ENCODE results near the gene PURA. TPM values are rescaled to one million over a fixed set of nuclear protein-coding genes. Genes with fewer than 3 reads are reported as not detected.

The PURA gene
- total RNA-seq, result 20.3 TPM

DNA sequence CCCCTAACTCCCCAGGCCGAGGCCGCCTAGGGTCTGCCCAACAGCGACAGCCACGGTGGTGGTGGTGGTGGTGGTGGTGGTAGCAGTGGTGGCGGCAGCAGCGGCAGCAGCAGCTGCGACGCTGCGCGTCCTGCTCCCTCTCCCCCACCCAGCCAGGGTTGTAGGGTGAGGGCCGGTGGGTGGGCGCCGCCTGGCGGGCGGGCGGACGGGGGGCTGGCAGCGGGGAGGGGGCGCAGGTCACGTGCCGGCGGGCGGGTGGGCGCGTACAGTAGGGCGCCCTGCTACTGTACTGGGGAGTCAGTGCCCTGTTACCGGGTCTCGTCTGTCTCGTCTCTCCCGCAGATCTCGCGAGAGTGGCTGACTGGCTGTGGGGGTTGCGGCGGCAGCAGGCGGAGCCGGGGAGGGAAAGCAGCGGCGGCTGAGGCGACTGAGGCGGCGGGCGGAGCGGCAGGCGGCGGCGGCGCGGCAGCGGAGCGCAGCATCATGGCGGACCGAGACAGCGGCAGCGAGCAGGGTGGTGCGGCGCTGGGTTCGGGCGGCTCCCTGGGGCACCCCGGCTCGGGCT is at the start of gene PURA:
TSS of gene PURA (plus strand) at position 411 of the 565 bp plus-strand sequence. CDS start at position 484, 73 bp downstream.

DNA sequence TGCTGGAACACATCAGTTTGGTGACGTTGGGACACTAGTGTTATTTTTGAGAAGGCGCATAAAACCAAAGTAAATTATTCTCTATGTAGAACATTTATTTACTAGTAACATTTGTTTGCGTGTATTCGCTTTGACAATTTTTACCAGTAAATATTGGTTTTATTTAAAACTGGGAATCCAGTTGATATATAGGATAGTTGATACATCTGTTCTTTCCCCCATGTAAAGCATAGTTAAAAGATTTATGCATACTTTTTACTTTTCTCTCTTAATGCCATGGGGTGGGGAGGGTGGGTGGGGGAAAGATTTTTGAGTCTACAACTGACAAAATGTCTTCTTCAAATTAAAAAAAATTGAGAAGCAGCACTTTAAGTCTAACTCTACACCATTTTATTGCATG is 11.7 kb downstream of the PURA start, which contains the start of gene IGIP:
TSS of gene IGIP (plus strand) at position 301 of the 400 bp plus-strand sequence. CDS start 2,540 bp downstream, outside the sequence.

DNA sequence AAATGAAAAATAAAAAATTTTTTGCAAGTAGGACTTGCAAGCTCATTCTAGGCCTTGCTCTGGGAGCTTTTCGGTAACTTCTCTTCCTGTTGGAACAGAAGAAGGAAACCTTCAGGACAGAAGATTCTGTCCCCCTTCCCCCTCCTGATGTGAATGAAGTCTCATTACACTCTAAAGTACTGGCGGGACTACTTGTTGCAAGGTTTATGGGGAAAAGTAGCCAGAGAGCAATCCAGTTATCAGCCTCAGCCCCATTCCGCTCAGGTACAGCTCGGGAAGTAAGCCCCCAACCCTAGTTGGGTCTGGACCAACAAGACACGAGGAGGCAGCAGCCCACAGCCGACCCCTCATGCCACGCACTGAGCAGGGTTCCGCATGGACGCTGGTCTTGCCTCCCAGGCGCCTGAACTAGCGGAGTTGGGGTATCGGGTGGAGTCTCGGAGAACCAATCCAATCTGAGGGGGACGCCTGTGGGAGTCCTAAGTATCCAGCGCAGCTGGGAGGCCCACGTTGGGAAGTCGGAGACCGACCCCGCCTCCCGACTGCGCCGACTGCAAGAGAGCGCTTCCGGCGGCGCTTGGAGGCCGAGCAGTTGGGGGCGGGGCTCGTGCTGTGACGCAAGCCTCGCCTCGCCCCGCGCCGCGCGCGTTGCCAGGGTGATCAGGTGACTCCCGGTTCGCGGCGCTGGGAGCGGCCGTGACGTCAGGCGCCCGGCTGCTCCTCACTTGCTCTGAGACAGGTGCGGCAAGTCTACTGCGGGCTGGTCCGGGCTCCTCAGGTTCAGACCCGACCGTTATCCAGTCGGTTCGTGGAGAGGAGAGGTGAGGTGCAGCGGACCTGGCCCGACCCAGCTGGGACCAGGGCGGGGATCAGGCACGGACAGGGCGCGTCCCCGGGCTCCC is 60.8 kb downstream of the PURA start, which contains the start of gene CYSTM1:
TSS of gene CYSTM1 (plus strand) at position 724 of the 902 bp plus-strand sequence. CDS start 19,278 bp downstream, outside the sequence.

Other genes starting within 250 kb of the PURA start
- 8.1 TPM for gene NRG2, start 70.8 kb upstream of the PURA start, total RNA-seq
- gene IGIP, start 11.8 kb downstream of the PURA start, total RNA-seq, result 11.0 TPM
- 5.3 TPM for gene CYSTM1, start 61.1 kb downstream of the PURA start, total RNA-seq
- 50.7 TPM for gene PFDN1, start 189.0 kb downstream of the PURA start, total RNA-seq
- gene HBEGF, start 232.5 kb downstream of the PURA start, total RNA-seq, result 10.3 TPM
- gene SLC4A9, start 246.1 kb downstream of the PURA start, total RNA-seq, result not detected